ENCODE measurements around the gene MRTO4. TPM values are rescaled to one million over a fixed set of nuclear protein-coding genes. Genes with fewer than 3 reads are reported as not detected.
"Not testable (repeated sequence)": the region's sequence is repeated elsewhere in the genome, so short reads cannot be mapped to it uniquely, and the experiment has no call there.

The MRTO4 gene
- total RNA-seq, 4 donors from 2014 or later: 4.1 to 34.6 (median 15.9) TPM

DNA sequence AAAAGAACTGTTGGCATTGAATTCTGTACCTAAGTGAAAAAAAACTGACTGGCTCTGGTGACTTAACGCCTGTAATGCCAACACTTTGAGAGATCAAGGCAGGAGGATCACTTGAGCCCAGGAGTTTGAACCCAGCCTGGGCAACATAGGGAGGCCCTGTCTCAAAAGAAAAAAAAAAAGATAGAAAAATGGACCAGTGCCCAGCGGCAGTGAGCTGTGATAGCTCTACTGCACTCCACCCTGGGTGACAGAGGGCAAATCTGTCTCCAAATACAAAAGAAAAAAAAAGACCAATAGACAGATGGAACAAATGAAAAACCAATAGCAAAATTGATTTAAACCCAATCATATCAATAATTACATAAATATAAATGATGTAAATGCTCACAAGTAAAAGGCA is 37.6 kb downstream of the MRTO4 start:
- DNase-seq: no peak
- no peak for TF ChIP-seq POLR2A (IDR thresholded peaks at IDR 0.05)
- TF ChIP-seq, protein P1, sequence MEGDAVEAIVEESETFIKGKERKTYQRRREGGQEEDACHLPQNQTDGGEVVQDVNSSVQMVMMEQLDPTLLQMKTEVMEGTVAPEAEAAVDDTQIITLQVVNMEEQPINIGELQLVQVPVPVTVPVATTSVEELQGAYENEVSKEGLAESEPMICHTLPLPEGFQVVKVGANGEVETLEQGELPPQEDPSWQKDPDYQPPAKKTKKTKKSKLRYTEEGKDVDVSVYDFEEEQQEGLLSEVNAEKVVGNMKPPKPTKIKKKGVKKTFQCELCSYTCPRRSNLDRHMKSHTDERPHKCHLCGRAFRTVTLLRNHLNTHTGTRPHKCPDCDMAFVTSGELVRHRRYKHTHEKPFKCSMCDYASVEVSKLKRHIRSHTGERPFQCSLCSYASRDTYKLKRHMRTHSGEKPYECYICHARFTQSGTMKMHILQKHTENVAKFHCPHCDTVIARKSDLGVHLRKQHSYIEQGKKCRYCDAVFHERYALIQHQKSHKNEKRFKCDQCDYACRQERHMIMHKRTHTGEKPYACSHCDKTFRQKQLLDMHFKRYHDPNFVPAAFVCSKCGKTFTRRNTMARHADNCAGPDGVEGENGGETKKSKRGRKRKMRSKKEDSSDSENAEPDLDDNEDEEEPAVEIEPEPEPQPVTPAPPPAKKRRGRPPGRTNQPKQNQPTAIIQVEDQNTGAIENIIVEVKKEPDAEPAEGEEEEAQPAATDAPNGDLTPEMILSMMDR (IDR thresholded peaks at IDR 0.05): no peak

DNA sequence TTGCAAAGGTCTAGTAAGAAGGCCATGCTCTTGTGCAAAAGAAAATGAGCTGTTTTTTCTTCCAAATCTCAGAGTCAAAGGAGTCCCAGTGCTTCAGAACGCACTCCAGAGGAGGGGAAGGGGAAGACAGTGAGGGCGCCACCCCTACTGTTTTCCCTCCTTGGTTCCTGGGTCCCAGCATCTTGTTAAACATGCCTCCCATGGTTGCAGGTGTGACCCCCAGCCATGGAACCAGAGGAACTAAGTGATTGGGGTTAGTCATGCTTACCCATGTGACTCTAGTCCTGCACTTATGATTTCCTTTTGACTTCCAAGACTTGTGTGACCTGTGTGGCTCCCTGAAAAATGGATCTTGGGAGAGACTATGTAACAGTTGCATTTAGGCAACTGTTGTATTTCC is 43.0 kb downstream of the MRTO4 start:
- DNase-seq: no peak
- Histone ChIP-seq H3K4me3 (no peak overlapping the region), H3K27me3 (no peaks in the 10 kb centered on the region), H3K9me3 (peaks cover 0 to 5% of the 10 kb centered on the region in 2 donors), H3K36me3 (no peaks in the 10 kb centered on the region), H3K27ac (no peak overlapping the region), H3K4me1 (no peaks in the 10 kb centered on the region)
- TF ChIP-seq, protein P1 (IDR thresholded peaks at IDR 0.05): no peak
- no peak for TF ChIP-seq POLR2A (IDR thresholded peaks at IDR 0.05)
- intact Hi-C loops (cut with DNase I; ENCODE audit: low total_unique reads): no loop called here

More for the DNA sequence above, 37.6 kb downstream of the MRTO4 start:
- intact Hi-C loops (cut with DNase I; ENCODE audit: low total_unique reads): no loop called here
- H3K36me3 ChIP-seq: no peaks in the 10 kb centered on the region
- no peak overlapping the region for H3K4me3 ChIP-seq
- H3K27me3 ChIP-seq: no peaks in the 10 kb centered on the region
- H3K27ac ChIP-seq: no peak overlapping the region
- no peaks in the 10 kb centered on the region for H3K9me3 ChIP-seq
- H3K4me1 ChIP-seq: no peaks in the 10 kb centered on the region

DNA sequence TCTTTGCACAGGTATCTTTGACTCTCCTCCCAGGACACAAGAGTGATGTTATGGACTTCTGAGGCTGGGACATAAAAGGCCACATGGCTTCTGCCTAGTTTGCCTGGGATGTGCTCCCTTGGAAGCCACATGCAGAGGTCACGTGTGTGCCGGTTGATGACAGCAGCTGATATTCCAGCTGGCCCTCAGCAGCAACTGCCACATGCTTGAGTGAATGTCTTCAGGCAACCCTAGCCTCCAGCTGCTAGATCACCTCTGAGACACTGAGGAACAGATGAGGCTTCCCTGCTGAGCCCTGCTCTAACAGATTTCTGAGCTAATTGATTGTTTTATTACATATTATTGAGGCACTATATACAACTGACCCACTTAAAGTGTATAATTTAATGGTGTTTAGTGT is 48.6 kb downstream of the MRTO4 start:
- Histone ChIP-seq H3K27ac (no peak overlapping the region), H3K27me3 (no peaks in the 10 kb centered on the region), H3K4me3 (no peak overlapping the region), H3K36me3 (no peaks in the 10 kb centered on the region), H3K9me3 (peaks cover 0 to 2% of the 10 kb centered on the region in 2 donors), H3K4me1 (no peaks in the 10 kb centered on the region)
- TF ChIP-seq, protein P1 (IDR thresholded peaks at IDR 0.05): no peak
- intact Hi-C loops (cut with DNase I; ENCODE audit: low total_unique reads): no loop called here
- no peak for DNase-seq

DNA sequence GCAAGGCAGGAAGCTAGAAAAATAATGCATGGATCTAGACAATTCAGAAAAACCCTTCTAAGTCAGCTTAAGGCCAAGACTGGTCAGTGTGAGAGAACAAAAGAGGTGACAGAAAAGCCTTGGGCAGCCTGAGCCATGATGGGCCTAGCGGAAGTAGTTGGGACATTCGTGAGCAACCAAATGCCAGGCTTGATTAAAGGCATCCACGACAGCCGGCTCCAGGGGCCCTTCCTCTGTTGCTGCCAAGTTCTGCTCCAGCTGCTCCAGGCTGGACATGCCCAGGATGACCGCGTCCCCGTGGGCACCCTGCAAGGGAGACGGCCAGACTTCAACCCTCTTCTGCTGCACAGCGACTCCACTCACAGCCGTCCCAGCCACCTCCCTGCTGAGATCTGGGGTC is 52.5 kb downstream of the MRTO4 start:
- H3K4me3 ChIP-seq; H3K27ac ChIP-seq; H3K36me3 ChIP-seq; intact Hi-C loops (cut with DNase I; ENCODE audit: low total_unique reads); H3K9me3 ChIP-seq; H3K4me1 ChIP-seq; DNase-seq; H3K27me3 ChIP-seq: not testable (repeated sequence)

DNA sequence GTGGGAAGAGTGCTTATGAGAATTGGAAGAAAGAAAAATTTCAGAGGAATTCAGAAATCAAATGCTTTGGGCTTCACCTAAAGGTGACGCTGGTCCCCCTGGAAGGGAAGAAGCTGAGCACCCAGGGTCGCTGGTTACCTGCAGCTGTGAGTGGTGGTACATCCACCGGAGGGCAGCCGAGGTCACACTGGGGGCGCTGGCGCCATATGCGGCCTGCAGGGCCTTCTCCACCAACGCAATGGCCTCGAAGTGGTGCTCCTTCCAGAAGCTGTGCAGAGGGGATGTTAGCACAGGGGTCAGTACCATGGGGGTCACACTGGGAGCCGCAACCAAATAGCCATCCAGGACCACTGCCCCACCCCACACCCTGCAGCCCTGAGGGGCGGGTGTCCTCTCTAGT is 54.3 kb downstream of the MRTO4 start:
- intact Hi-C loops (cut with DNase I; ENCODE audit: low total_unique reads): no loop called here
- no peaks in the 10 kb centered on the region for H3K9me3 ChIP-seq
- peaks cover 0 to 4% of the 10 kb centered on the region in 2 donors for H3K4me1 ChIP-seq
- TF ChIP-seq, protein P1 (IDR thresholded peaks at IDR 0.05): no peak
- no peak for TF ChIP-seq POLR2A (IDR thresholded peaks at IDR 0.05)
- no peaks in the 10 kb centered on the region for H3K27me3 ChIP-seq
- DNase-seq: no peak
- H3K27ac ChIP-seq: no peak overlapping the region
- no peaks in the 10 kb centered on the region for H3K36me3 ChIP-seq
- H3K4me3 ChIP-seq: no peak overlapping the region

DNA sequence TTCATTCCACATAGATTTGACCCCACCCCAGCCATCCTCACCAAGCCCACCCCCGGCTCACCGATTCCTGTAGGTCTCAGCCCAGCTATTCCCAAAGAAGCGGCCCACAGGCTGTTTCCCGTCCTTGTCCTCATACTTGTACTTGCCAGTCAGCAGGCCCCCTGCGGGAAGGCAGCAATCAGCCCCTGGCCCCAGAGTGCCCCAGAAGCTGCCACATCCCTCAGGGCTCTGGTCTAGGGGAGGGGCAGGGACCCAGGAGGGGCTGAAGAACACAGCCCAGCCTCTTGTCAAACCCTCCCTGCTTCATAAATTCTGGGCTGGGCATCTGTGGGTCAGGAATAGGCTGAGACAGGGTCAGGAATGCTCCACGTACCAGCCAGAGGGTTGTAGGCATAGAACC is 55.3 kb downstream of the MRTO4 start:
- intact Hi-C loops (cut with DNase I; ENCODE audit: low total_unique reads): no loop called here
- H3K9me3 ChIP-seq: no peaks in the 10 kb centered on the region
- no peak overlapping the region for H3K27ac ChIP-seq
- H3K4me1 ChIP-seq: peaks cover 0 to 6% of the 10 kb centered on the region in 2 donors
- no peaks in the 10 kb centered on the region for H3K27me3 ChIP-seq
- H3K36me3 ChIP-seq: no peaks in the 10 kb centered on the region
- DNase-seq: no peak
- no peak overlapping the region for H3K4me3 ChIP-seq
- no peak for TF ChIP-seq POLR2A (IDR thresholded peaks at IDR 0.05)
- TF ChIP-seq, protein P1 (IDR thresholded peaks at IDR 0.05): no peak

Data from uterus (tissue), 4 donors.